ENCODE data around the gene AGBL1.

DNA sequence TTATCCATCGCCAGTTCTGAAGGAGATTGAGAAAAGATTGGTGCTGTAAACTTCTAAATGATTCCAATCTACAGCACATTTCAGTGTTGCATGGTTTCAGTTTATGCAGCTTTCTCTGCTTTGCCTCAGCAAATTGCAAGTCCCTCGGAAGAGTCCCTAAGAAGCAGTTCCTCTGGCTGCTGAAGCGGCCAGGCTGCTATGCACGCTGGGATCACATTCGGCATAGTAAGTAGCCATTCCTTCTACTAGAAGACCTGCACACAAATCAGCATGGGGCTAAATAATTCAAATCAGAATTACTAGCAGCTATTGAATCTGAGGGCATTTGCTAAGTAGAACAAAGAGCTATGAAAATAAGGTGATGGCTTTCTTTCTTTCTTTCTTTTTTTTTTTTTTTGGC, 769.5 kb downstream of the AGBL1 start:
- TF ChIP-seq CTCF (IDR thresholded peaks at IDR 0.05) (no peak), POLR2A (IDR thresholded peaks at IDR 0.05) (no peak)

All from heart left ventricle (tissue), 13 donors.